ENCODE results near the gene DGKQ.

The DGKQ gene

DNA sequence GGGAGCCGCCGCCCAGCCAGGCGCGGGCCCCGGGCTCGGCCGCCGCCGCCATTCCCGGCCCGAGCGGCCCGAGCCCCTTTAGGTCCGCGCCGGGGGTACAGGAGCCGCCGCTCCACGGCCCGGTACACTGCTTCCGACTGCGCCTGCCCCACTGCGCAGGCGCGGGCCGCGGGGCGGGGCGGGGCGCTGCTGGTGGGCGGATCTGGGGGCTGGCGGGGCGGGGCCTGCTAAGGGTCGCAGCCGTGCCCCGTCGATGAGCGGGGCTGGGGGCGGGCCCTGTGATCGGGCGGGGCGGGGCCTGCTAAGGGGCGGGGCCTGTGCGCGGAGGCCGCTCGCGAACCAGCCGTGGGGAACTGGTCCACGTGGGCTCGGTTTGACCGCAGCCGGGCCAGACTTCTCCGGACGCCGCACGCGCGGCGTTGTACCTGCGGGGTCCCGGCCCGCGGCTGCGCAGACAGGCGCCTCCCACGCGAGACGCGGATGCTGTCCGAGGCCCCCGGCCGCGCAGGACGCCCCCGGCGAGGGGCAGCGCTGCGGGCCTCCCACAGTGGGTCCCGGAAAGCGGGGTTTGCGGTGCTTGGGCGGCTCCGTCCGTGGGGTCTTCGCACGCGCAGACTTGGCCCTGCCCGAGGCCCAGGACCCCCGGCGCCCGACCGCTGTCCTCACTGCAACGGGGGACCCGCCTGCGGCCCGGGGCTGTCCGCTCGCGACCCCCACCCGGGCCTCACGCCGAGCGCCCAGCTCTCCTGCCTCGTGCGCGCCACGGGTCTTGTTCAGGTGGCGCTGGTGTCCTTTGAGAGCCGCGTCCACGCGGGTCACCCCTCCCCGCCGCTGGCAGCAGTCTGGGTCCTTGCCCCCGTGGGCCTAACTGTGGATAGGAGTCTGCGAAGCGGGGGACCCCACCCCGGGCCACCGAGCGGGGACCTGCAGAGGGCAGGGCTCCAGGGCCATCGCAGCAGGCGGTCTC, at the start of gene DGKQ:
DGKQ (minus strand) TSS at position 139 of the 967 bp plus-strand sequence; CDS start at position 52, 87 bp downstream.
- DNase-seq, result peak; percentile 96

DNA sequence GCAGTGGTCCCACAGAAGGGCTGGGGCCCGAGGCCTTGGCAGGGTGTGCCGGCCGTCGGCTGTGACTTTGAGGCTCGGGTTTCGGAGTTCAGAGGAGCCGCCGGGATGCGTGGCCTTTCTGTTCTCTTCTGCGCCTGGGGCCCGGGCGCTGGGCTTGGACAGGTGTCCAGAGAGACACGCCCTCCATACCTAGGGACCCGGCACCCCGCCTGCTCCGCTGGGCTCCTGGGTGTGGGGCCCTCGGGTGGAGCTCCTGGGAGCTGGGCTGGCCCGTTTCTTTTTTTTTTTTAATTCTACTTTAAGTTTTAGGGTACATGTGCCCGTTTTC, 49.3 kb upstream of the DGKQ start:
- DNase-seq, result no peak

- no peak for DNase-seq
Observed at GRCh38 chr4:1022051-1022738, 48.8 kb upstream of the DGKQ start.

- DNase-seq, result no peak
Observed at GRCh38 chr4:1021386-1022050, 48.1 kb upstream of the DGKQ start.

DNA sequence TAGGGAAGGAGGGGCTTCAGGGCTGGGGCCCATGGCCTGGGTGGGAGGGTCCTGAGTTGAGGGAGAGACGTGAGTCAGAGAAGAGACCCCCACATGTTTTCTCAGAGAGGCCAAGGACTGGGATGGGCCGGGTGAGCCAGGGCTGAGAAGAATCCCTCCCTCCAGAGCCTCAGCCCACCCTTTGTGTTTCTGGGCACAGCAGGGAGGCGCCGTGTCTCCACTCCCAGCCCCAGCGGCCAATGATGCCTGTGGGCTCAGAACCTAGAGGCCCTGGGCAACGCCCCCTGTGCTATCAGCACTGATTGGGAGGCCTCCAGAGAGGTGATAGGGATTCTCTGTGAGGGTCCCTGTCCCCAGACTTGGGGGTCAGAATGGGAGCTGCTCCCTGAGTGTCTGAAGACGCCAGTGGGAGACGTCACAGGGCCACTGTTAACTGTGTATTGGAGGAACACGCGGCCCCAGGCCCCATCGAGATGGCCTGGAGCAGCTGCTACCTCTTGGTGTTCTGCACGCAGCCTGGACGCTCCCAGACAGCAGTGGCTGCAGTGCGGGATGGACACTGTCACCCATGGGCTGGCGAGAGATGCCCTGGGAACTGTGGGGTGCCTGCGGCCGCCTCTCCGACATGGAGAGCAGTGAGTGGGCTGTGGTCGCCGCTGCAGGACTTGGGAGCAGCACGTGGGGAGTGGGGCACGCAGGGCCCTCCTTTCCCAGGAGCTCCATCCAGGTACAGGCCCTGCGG, 46.5 kb upstream of the DGKQ start:
- DNase-seq, result no peak

- DNase-seq, result no peak
Observed at GRCh38 chr4:1019320-1019719, 46.0 kb upstream of the DGKQ start.

DNA sequence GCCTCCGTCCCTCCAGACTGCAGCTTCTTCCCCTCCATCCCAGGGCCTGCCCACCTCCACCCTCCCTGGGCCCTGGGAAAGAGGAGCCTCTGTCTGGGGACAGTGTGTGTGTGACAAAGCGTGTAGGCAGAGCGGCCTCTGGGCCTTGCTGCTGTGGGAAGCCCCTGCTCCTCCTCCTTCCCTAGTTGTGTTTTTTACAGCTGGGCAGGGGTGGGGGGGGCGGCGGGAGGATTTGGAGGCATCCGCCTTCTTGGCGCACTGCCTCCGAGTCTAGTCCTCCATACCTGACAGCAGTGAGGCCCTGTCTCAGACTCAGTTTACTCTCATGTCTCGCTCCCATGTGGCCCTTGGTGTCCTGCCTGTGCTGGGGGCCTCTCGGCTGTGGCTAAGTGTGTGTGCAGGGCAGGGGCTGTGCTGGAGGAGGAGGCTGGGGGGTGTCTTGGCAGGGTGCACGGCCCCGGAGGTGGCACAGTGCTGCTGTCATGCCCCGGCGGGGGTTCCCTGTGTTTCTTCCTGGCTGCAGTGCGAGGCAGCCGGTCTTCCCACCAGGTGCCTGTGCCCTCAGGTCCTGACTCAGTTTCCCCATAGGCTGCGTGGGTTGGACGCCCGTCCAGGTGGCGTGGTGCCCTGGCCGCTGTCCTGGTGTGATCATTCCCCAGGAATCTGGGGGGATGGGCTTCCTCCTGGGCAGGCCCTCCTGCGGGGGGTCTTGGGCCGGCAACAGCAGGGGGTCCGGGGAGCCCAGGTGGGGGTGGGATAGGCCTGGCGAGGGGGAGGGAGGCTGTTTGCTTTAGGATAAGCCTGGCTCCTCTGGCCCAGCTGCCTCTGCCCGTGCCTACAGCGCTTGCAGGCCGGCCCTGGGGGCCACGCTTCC, 45.0 kb upstream of the DGKQ start:
- no peak for DNase-seq

GRCh38 chr4:1017706-1018105, 44.3 kb upstream of the DGKQ start:
- DNase-seq, result no peak

GRCh38 chr4:1017211-1017610, 43.8 kb upstream of the DGKQ start:
- no peak for DNase-seq

GRCh38 chr4:1015746-1016145, 42.4 kb upstream of the DGKQ start:
- DNase-seq, result no peak

GRCh38 chr4:1015179-1015578, 41.8 kb upstream of the DGKQ start:
- no peak for DNase-seq

- DNase-seq, result no peak
Observed at GRCh38 chr4:1014291-1015167, 41.2 kb upstream of the DGKQ start.

DNA sequence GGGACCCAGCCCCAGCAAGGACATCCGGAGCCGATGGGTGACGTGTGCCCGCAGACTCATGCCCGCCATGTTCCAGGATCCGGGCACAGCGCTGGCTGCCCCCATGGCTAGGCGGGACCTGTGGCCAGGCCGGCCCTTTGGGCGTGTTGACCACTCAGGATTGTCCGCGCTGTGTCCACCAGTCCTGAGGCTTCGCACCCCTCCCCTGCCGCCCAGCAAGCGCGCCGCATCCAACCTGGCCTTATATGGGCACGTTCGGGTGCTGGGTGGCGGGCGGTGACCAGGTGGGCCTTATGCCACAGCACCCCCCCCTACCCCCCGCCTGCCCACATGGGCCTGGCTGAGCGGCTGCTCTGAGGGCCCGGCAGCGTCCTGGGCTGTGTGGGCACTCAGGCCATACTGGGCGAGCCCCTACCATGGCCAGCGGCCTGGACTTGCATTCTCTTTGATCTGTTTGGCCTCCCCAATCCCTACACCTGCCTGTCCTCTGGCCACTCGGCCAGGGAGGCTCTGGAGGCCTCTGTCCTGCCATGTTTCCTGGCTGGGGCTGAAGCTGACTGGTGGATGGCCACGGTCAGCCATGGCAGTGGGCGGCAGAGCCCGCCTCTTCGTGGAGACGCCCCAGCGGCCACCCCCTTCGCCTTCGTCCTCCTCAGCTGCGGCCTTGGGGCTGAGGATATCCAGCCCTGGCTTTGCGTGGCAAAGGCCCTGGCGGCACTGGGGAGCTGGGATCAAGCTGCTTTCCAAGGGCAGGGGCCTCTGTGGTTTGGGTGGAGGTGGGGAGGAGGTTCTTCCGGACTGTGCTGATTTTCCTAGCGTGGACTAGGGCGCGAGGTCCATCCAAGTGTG, 40.1 kb upstream of the DGKQ start:
- DNase-seq, result no peak

DNA sequence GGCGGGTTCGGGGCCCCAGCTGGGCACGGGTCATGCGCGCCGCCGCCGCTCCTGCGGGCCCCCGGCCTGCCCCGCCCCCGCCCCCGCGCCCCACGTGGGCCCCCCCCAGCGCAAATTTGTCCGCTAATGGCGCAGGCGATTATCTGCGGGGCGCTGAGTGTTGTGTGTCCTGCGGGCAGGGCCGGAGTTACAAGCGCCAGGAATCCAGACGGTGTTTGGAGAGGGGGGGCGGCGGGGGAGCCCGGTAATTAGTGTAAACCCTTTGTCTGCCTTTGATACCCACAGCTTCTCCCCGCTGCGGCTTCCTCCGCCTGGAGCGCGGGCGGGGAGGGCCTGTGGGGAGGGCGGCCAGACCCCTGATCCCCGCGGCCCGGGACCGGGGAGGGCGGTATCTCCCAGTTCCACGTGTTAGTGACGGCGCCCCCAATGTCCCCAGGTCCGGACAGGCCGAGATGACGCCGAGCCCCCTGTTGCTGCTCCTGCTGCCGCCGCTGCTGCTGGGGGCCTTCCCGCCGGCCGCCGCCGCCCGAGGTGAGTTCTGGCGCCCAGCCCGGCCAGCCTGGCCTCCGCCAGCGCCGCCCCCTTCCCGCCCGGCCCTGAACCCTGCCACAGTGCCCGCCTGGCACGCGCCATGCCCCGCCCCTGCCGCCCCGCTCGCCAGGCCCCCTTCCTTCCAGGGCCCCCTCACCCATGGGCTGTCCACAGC, 38.8 kb upstream of the DGKQ start:
- peak; percentile 80 for DNase-seq

DNA sequence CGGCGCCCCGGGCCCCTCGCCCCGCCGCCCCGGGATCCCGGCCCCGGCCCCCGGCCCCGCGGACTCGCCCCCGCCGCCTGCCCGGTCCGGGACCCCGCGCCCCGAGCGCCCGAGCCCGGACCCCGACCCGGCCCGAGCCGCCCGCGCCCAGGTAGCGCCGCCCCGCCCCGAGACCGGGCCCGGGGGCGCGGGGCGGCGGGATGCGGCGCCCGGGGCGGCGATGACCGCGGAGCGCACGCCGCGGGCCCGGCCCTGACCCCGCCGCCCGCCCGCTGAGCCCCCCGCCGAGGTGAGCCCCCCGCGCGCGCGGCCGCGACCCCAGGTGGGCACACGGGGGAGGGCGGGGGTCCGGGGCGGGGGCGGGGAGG, 38.3 kb upstream of the DGKQ start:
- DNase-seq, result no peak

- peak; percentile 97 for DNase-seq
Observed at GRCh38 chr4:1011022-1011665, 37.8 kb upstream of the DGKQ start, which contains the start of gene FGFRL1. TSS of gene FGFRL1 (plus strand) at chr4:1011626. CDS start at chr4:1012486, 860 bp downstream.

DNA sequence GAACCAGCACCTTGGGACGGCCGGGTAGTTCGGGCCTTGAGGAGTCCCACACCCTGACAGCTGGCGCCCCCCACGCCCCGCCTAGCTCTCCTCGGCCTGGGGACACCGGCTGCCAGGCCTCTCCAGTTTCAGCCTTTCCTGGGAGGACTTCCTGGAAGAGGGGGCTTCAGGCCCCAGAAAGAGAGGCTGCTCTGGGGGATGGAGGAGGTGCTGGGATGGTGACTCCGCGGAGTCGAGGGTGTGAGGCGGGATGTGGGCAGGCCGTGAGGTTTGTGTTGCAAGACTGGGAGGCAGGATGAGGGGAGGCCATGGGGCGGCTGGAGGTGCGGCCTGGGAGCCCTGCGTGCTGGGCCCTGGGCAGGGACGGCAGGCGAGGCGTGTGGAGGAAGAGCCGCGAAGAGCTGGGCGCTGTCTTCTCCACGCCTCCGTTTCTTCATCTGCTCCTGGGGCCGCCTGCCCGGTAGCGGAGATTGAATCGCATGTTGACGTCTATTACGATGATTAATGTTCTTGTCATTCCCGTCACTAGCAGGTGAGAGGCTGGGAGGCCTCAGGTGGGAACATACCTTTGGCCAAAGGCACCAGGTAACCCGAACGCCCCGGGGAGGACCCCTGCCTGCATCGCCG, 37.1 kb upstream of the DGKQ start:
- DNase-seq, result peak; percentile 86
